ENCODE results near the gene XPNPEP2. TPM values are rescaled to one million over a fixed set of nuclear protein-coding genes. Genes with fewer than 3 reads are reported as not detected.

Gene XPNPEP2
- total RNA-seq, 3 donors from 2014 or later = 0.44 to 12.8 (median 3.9) TPM

- Histone ChIP-seq H3K27ac (no peak overlapping the region), H3K27me3 (peaks cover 0 to 16% of the 10 kb centered on the region in 2 donors), H3K9me3 (no peaks in the 10 kb centered on the region), H3K4me3 (no peak overlapping the region), H3K36me3 (no peaks in the 10 kb centered on the region), H3K4me1 (no peaks in the 10 kb centered on the region)
- DNase-seq (ENCODE audit: low spot score in 2 of 2) = no peak
- intact Hi-C loops (cut with DNase I; ENCODE audit: low total_unique reads) = no loop called here
- TF ChIP-seq, protein P1, sequence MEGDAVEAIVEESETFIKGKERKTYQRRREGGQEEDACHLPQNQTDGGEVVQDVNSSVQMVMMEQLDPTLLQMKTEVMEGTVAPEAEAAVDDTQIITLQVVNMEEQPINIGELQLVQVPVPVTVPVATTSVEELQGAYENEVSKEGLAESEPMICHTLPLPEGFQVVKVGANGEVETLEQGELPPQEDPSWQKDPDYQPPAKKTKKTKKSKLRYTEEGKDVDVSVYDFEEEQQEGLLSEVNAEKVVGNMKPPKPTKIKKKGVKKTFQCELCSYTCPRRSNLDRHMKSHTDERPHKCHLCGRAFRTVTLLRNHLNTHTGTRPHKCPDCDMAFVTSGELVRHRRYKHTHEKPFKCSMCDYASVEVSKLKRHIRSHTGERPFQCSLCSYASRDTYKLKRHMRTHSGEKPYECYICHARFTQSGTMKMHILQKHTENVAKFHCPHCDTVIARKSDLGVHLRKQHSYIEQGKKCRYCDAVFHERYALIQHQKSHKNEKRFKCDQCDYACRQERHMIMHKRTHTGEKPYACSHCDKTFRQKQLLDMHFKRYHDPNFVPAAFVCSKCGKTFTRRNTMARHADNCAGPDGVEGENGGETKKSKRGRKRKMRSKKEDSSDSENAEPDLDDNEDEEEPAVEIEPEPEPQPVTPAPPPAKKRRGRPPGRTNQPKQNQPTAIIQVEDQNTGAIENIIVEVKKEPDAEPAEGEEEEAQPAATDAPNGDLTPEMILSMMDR (IDR thresholded peaks at IDR 0.05) = no peak
- no peak for TF ChIP-seq POLR2AphosphoS5 (IDR thresholded peaks at IDR 0.05)
- TF ChIP-seq POLR2A (IDR thresholded peaks at IDR 0.05) = no peak
Observed at GRCh38 chrX:129798888-129799287, 60.1 kb downstream of the XPNPEP2 start.

DNA sequence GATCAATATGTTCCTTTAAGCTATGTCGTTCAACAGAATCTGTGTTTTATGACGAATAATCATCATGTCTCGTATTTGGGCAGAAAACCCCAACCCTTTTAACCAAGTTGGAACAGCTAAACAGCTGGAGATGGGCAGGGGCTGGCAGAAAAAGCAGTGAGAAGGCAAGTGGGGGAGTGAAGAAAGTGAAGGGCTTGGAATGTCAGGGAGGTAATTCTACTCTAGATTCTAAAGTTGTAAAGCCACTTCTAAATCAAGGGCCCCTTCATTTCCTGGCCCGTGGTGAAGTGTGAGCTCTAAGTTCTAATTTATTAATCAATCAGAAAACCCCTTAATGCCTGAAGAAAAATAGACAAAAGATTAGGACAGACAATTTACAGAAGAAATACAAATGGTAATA, 61.4 kb downstream of the XPNPEP2 start:
- peaks cover 0 to 8% of the 10 kb centered on the region in 2 donors for H3K27me3 ChIP-seq
- no peaks in the 10 kb centered on the region for H3K4me1 ChIP-seq
- H3K9me3 ChIP-seq = no peaks in the 10 kb centered on the region
- TF ChIP-seq, protein P1 (IDR thresholded peaks at IDR 0.05) = no peak
- TF ChIP-seq POLR2AphosphoS5 (IDR thresholded peaks at IDR 0.05) = no peak
- TF ChIP-seq POLR2A (IDR thresholded peaks at IDR 0.05) = no peak
- no peak overlapping the region for H3K4me3 ChIP-seq
- DNase-seq (ENCODE audit: low spot score in 2 of 2) = no peak
- H3K36me3 ChIP-seq = no peaks in the 10 kb centered on the region
- intact Hi-C loops (cut with DNase I; ENCODE audit: low total_unique reads) = no loop called here
- H3K27ac ChIP-seq = no peak overlapping the region

DNA sequence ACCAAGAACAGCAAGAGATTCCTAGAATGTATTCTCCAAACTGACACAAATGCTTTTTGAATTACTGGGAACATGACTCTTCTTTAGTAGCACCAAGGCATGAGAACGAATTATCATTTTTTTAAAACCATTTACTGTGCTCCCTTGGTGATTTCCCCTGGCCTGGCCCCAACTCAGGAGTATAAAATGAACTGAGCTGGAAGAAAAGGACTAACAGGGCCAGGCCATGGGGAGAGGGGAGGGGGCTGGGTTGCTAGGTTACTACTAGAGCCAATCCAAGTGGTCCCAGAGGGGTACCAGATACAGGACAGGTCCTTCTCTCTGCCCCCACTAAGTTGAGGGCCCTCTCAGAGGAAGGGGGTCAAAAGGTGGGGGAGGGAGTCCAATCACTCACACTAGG, 64.1 kb downstream of the XPNPEP2 start:
- Histone ChIP-seq H3K4me3 (no peak overlapping the region), H3K4me1 (no peaks in the 10 kb centered on the region), H3K36me3 (no peaks in the 10 kb centered on the region), H3K27me3 (no peaks in the 10 kb centered on the region), H3K27ac (no peak overlapping the region), H3K9me3 (no peaks in the 10 kb centered on the region)
- TF ChIP-seq POLR2A (IDR thresholded peaks at IDR 0.05) (no peak), POLR2AphosphoS5 (IDR thresholded peaks at IDR 0.05) (no peak)
- TF ChIP-seq, protein P1 (IDR thresholded peaks at IDR 0.05) = no peak
- intact Hi-C loops (cut with DNase I; ENCODE audit: low total_unique reads) = no loop called here
- DNase-seq (ENCODE audit: low spot score in 2 of 2) = no peak

GRCh38 chrX:129804806-129805205, 66.0 kb downstream of the XPNPEP2 start:
- no peaks in the 10 kb centered on the region for H3K27me3 ChIP-seq
- no peak for DNase-seq (ENCODE audit: low spot score in 2 of 2)
- intact Hi-C loops (cut with DNase I; ENCODE audit: low total_unique reads) = no loop called here
- no peaks in the 10 kb centered on the region for H3K4me1 ChIP-seq
- H3K9me3 ChIP-seq = no peaks in the 10 kb centered on the region
- no peak overlapping the region for H3K27ac ChIP-seq
- no peaks in the 10 kb centered on the region for H3K36me3 ChIP-seq
- TF ChIP-seq POLR2A (IDR thresholded peaks at IDR 0.05) (no peak), POLR2AphosphoS5 (IDR thresholded peaks at IDR 0.05) (no peak)
- TF ChIP-seq, protein P1 (IDR thresholded peaks at IDR 0.05) = no peak
- H3K4me3 ChIP-seq = no peak overlapping the region

DNA sequence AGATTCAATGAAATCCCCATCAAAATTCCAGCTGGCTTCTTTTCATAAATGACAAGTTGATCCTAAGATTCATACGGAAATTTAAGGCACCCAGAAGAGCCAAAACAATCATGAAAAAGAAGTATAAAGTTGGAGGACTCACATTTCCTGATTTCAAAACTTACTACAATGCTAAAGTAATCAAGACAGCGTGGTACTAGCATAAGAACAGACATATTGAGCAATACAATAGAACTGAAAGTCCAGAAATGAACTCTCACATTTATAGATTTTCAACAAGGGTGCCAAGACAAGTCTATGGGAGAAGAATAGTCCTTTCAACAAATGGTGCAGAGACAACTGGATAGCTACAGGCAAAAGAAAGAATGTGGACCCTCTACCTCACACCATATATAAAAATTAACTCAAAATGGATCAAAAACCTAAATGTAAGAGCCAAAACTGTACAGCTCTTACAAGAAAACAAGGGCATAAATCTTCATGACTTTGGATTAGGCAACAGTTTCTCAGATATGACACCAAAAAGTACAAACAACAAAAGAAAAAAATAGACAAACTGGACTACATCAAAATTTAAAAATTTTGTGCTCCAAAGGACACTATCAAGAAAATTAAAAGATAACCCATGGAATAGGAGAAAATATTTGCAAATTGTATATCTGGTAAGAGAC, 69.5 kb downstream of the XPNPEP2 start:
- intact Hi-C loops (cut with DNase I; ENCODE audit: low total_unique reads) = no loop called here
- no peak overlapping the region for H3K27ac ChIP-seq
- TF ChIP-seq POLR2A (IDR thresholded peaks at IDR 0.05) (no peak), POLR2AphosphoS5 (IDR thresholded peaks at IDR 0.05) (no peak)
- TF ChIP-seq, protein P1 (IDR thresholded peaks at IDR 0.05) = no peak
- DNase-seq (ENCODE audit: low spot score in 2 of 2) = no peak
- H3K4me3 ChIP-seq = no peak overlapping the region
- H3K27me3 ChIP-seq = no peaks in the 10 kb centered on the region
- no peaks in the 10 kb centered on the region for H3K36me3 ChIP-seq
- no peaks in the 10 kb centered on the region for H3K9me3 ChIP-seq
- H3K4me1 ChIP-seq = no peaks in the 10 kb centered on the region

All from breast epithelium (tissue), 4 donors.